Adrenal gland (tissue), 12 donors: Measurements from ENCODE around the gene GTF2F2. TPM values are rescaled to one million over a fixed set of nuclear protein-coding genes. Genes with fewer than 3 reads are reported as not detected.

Experiments
- DNase-seq, 7 donors: peaks; one replicate each; pipeline ENCODE4 v3.0.0-alpha.2; 2019 to 2020
- H3K27ac ChIP-seq, 5 donors: fragments of 200-600 bp; sonication (generic) in 4 of 5; 1 replicate in 3 of 5; 2 replicates in 2 of 5; pipeline versions ENCODE4 v1.5.1 to v1.8.0; 2016 to 2020; ENCODE audit warnings: mild to moderate bottlenecking in 1 of 5
- H3K27me3 ChIP-seq: fragments of 200-600 bp; 2 replicates; pipeline ENCODE4 v1.8.0; 2021
- H3K36me3 ChIP-seq, 2 donors: fragments of 200-600 bp; replicated peaks in 1 of 2; 1 replicate in 1 of 2; 2 replicates in 1 of 2; pipeline versions ENCODE4 v1.5.1 to v1.8.0; 2018 to 2022
- H3K4me1 ChIP-seq, 2 donors: fragments of 200-600 bp; replicated peaks in 1 of 2; 1 replicate in 1 of 2; 2 replicates in 1 of 2; pipeline versions ENCODE4 v1.5.1 to v1.8.0; 2018 to 2021
- H3K4me3 ChIP-seq, 4 donors: fragments of 200-600 bp; sonication (generic) in 3 of 4; one replicate each; pipeline ENCODE4 v1.5.1; 2016 to 2018
- H3K9me3 ChIP-seq, 3 donors: fragments of 200-600 bp; sonication (generic) in 1 of 3; replicated peaks in 1 of 3; 1 replicate in 2 of 3; 2 replicates in 1 of 3; pipeline versions ENCODE4 v1.5.1 to v1.8.0; 2016 to 2021
- CTCF ChIP-seq, 6 experiments: fragments of 450-650 bp in 4 of 6; fragments of 200-600 bp in 2 of 6; sonication (generic) in 1 of 6; IDR thresholded peaks; 1 replicate in 5 of 6; 2 replicates in 1 of 6; pipeline versions ENCODE4 v1.5.1 to v1.8.0; 2016 to 2021; ENCODE audit warnings: antibody characterized with exemption in 6 of 6, mild to moderate bottlenecking in 2 of 6, moderate library complexity in 1 of 6
- POLR2A ChIP-seq, 2 donors: fragments of 450-650 bp; IDR thresholded peaks; one replicate each; pipeline ENCODE4 v1.6.1; 2017; ENCODE audit warnings: antibody characterized with exemption in 2 of 2, mild to moderate bottlenecking in 2 of 2, moderate library complexity in 1 of 2
- WGBS, 4 donors: extraction: QIAGEN DNeasy Blood & Tissue Kit in 2 of 4; methylation state at CpG; one replicate each; pipeline versions ENCODE4 v1.1.5 to v1.1.7; 2013 to 2017; 5-methylcytosine and 5-hydroxymethylcytosine counted together
- intact Hi-C, 2 donors: fragments of 100-400 bp; cut with DNase I; formaldehyde crosslinking; loops; one replicate each; pipeline versions ENCODE4 v1.14.1 to v1.15.0; 2022 to 2023
- polyA plus RNA-seq, 3 donors: library from polyadenylated mRNA; stranded (reverse); fragments of 200-250 nt in 2 of 3; fragments of 350-450 nt in 1 of 3; fragmentation: Illumina TruSeq in 1 of 3; extraction: RNeasy Lipid Tissue Mini Kit (QIAGEN cat#74804) in 1 of 3; gene quantifications; one replicate each; pipeline ENCODE4 v1.2.3, GENCODE V29; 2013 to 2014
- total RNA-seq, 9 donors: library from RNA; depleted of rRNA in 4 of 9; stranded (reverse); fragments of >200 nt in 4 of 9; fragments of 120-200 nt in 1 of 9; fragmentation: NEBNext Ultra II Directional in 1 of 9; extraction: Animal tissue kit (Norgen Biotek cat#: 25700) in 1 of 9; gene quantifications; one replicate each; pipeline versions ENCODE4 v1.1.0 to v1.2.4, GENCODE V29; 2013 to 2023
- donor health status: healthy with polysubstance abuse.
- donor health status: Bipolar disorder and iron deficiency.
- donor health status: DM: yes; HTN: yes; CAD: no.
- donor health status: DM: no; HTN: no; CAD: no.
- donor health status: DM: no; HTN: no; CAD: no.
- donor health status: DM: yes; HTN: yes; CAD: no.

Gene GTF2F2
- total and polyA plus RNA-seq, 12 donors, result 11.4 to 34.4 (median 23.0) TPM

GRCh38 chr13:45228002-45228401, 107.7 kb downstream of the GTF2F2 start:
- TF ChIP-seq POLR2A (IDR thresholded peaks at IDR 0.05) (no peak), CTCF (IDR thresholded peaks at IDR 0.05) (no peak)
- WGBS, 4 donors, result 85 to 96% (median 94%) methylated on average over 5 of the region's 5 CpGs
- Histone ChIP-seq H3K27me3 (no peaks in the 10 kb centered on the region), H3K27ac (no peak overlapping the region), H3K4me3 (no peak overlapping the region), H3K9me3 (no peaks in the 10 kb centered on the region), H3K4me1 (peaks cover 10 to 31% of the 10 kb centered on the region in 2 donors), H3K36me3 (no peaks in the 10 kb centered on the region)
- no peak for DNase-seq
- intact Hi-C loops, result no loop called here

GRCh38 chr13:45229172-45229571, 108.9 kb downstream of the GTF2F2 start:
- Histone ChIP-seq H3K4me1 (peaks cover 10 to 25% of the 10 kb centered on the region in 2 donors), H3K9me3 (no peaks in the 10 kb centered on the region), H3K36me3 (no peaks in the 10 kb centered on the region), H3K27me3 (no peaks in the 10 kb centered on the region), H3K4me3 (no peak overlapping the region), H3K27ac (no peak overlapping the region)
- DNase-seq, result no peak
- WGBS, 4 donors, result 91 to 96% (median 93%) methylated on average over 4 of the region's 4 CpGs
- TF ChIP-seq CTCF (IDR thresholded peaks at IDR 0.05), result no peak
- no peak for TF ChIP-seq POLR2A (IDR thresholded peaks at IDR 0.05)
- intact Hi-C loops, result no loop called here

- TF ChIP-seq POLR2A (IDR thresholded peaks at IDR 0.05), result no peak
- TF ChIP-seq CTCF (IDR thresholded peaks at IDR 0.05), result no peak
- Histone ChIP-seq H3K27me3 (no peaks in the 10 kb centered on the region), H3K4me3 (no peak overlapping the region), H3K27ac (no peak overlapping the region), H3K36me3 (no peaks in the 10 kb centered on the region), H3K9me3 (no peaks in the 10 kb centered on the region), H3K4me1 (peaks cover 0 to 10% of the 10 kb centered on the region in 2 donors)
- WGBS, 4 donors, result 79 to 81% (median 81%) methylated on average over 4 of the region's 4 CpGs
- intact Hi-C loops, result no loop called here
- DNase-seq, result no peak
Observed at GRCh38 chr13:45231305-45231704, 111.0 kb downstream of the GTF2F2 start.

GRCh38 chr13:45231722-45232121, 111.4 kb downstream of the GTF2F2 start:
- WGBS, 4 donors, result 22 to 43% (median 33%) methylated on average over 1 of the region's 1 CpG
- intact Hi-C loops, result no loop called here
- Histone ChIP-seq H3K9me3 (no peaks in the 10 kb centered on the region), H3K27ac (no peak overlapping the region), H3K4me3 (no peak overlapping the region), H3K36me3 (no peaks in the 10 kb centered on the region), H3K27me3 (no peaks in the 10 kb centered on the region), H3K4me1 (peaks cover 0 to 10% of the 10 kb centered on the region in 2 donors)
- TF ChIP-seq POLR2A (IDR thresholded peaks at IDR 0.05) (no peak), CTCF (IDR thresholded peaks at IDR 0.05) (no peak)
- no peak for DNase-seq
